Stimulated activated CD8-positive, alpha-beta memory T cell treated with anti-CD3 and anti-CD28 coated beads, Interleukin-15, amount 100 ng/mL, for 24 hours (primary cell): Measurements from ENCODE around the gene C6orf15.
"Not testable (repeated sequence)": the region's sequence is repeated elsewhere in the genome, so short reads cannot be mapped to it uniquely, and the experiment has no call there.

Experiments
- DNase-seq: peaks from one replicate; pipeline ENCODE4 v3.0.0-alpha.2; 2020; ENCODE audit warnings: low read depth

C6orf15 gene

DNA sequence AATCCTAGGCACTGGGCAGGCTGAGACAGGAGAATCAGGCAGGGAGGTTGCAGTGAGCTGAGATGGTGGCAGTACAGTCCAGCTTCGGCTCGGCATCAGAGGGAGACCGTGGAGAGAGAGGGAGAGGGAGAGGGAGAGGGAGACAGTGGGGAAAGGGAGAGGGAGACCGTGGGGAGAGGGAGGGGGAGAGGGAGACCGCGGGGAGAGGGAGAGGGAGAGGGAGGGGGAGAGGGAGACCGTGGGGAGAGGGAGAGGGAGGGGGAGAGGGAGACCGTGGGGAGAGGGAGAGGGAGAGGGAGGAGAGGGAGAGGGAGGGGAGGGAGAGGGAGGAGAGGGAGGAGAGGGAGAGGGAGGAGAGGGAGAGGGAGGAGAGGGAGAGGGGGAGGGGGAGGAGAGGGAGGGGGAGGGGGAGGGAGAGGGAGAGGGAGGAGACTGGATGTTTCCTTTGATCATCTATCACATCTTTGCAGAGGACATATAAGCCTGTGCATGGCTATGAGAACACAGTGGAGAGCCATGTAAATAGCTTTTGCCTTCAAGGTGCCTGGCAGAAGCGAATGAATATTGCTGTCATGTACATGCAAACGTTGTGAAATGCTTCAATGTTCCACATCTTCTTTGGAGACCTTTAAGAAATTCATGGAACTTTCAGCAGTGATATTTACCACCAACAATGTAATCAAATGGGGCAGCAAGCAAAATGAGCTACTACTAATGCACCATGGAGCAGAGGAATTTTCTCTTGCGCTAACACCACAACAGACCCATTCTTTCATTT lies 44.3 kb downstream of the C6orf15 start:
- not testable (repeated sequence) for DNase-seq

DNA sequence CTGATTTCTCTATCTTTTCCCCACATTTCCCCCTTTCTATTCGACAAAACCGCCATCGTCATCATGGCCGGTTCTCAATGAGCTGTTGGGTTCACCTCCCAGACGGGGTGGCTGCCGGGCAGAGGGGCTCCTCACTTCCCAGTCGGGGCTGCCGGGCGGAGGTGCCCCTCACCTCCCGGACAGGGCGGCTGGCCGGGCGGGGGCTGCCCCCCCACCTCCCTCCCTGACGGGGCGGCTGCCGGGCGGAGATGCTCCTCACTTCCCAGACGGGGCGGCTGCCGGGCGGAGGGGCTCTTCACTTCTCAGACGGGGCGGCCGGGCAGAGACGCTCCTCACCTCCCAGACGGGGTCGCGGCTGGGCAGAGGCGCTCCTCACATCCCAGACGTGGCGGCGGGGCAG lies 45.3 kb downstream of the C6orf15 start:
- not testable (repeated sequence) for DNase-seq

- DNase-seq, result no peak
These were observed 46.8 kb downstream of the C6orf15 start for GRCh38 chr6:31065556-31065955.

GRCh38 chr6:31063906-31064435 lies 48.4 kb downstream of the C6orf15 start:
- DNase-seq, result no peak
